GM21515 (cell line): ENCODE results near the gene SRRM3.
A peak's percentile ranks its signal among the peaks of the same experiment; 100 is the strongest.
"Not testable (repeated sequence)": the region's sequence is repeated elsewhere in the genome, so short reads cannot be mapped to it uniquely, and the experiment has no call there.

Experiments used
- ATAC-seq: cut with Tn5 transposase; IDR thresholded peaks from one replicate; pipeline ENCODE4 v1.9.1; 2021; ENCODE audit not compliant: unreplicated experiment

Gene SRRM3

DNA sequence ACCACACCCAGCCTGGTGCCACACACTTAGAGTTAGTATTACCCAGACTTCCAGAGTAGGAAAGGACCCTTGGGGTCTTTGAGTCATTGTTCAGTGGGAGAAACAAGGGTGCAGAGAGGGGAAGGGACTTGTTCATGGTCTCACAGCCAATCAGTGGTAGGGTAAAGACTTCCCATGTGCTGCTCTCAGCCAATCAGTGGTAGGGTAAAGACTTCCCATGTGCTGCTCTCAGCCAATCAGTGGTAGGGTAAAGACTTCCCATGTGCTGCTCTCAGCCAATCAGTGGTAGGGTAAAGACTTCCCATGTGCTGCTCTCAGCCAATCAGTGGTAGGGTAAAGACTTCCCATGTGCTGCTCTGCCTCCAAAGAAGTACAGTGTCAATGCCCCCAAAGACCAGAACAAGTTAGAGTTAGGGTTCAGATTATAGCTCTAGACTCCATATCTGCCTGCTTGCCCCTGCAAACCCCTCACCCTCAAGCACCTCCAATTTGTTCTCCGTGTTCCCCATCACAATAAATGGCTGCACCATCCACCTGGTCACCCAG lies 25.3 kb downstream of the SRRM3 start:
- ATAC-seq = not testable (repeated sequence)

DNA sequence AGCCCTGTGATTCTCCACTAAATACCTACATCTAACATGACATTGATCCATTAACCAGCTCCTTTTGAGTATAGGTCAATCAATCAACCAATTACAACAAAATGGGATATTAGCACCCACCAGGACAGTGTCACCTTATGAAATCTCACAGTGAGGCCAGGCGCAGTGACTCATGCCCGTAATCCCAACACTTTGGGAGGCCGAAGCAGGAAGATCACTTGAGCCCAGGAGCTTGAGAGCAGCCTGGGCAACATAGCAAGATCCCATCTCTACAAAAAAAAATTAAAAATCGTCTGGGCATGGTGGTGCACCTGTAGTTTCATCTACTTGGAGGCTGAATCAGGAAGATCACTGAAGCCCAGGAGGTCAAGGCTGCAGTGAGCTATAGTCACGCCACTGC lies 28.5 kb downstream of the SRRM3 start:
- ATAC-seq = no peak

DNA sequence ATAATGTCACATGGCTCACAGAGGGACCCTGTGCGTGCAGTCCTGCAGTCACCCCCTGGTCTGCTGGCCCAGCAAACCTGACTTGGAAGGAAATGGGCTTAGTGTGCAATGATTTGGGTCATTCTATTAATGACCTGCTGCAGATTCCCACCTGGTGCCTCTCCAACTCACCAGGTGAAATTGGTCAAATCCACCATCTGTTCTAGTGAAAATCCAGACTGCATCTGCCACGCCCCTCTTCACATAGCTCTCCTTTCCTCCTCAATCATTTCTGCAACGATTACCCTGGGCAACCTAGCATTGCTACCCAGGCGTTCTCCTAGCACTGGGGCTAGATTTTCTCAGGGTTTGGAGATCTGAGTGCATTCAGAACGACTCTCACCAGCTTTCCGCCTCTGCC lies 29.4 kb downstream of the SRRM3 start:
- ATAC-seq = no peak

DNA sequence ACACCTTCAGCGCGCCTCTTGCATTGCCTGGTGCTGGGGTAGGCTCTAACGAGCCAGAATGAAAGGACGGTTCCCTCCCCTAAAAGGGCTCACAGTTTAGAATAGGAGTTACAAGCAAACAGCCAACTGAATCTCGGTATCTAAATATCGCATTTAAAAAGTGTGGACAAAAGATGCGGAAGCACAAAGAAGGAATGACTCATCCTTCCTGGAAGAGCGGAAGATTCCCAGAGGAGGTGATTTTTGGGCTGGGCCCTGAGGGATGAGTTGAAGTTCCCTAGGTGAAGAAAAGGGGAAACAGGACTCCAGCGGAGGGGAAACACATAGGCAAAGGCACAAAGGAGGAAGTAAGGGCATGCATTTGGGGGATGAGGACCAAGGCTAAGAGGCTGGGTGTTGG lies 29.9 kb downstream of the SRRM3 start:
- no peak for ATAC-seq

DNA sequence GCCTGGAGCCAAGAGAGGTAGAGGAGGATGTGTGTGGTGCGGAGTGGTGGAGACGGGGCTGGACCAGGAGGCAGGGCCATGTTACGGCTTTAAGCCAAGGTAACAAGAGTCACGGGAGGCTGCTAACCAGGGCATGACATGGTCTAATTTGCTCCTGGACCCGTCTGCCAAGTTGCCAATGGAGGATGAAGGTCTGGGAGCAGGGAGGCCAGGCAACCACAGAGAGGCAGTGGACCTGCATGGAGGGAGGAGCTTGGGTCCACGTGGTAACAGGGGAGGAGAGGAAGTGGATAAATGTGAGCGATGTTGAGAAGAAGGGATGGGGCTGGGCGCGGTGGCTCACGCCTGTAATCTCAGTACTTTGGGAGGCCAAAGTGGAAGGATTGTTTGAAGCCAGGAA lies 31.0 kb downstream of the SRRM3 start:
- ATAC-seq = no peak

DNA sequence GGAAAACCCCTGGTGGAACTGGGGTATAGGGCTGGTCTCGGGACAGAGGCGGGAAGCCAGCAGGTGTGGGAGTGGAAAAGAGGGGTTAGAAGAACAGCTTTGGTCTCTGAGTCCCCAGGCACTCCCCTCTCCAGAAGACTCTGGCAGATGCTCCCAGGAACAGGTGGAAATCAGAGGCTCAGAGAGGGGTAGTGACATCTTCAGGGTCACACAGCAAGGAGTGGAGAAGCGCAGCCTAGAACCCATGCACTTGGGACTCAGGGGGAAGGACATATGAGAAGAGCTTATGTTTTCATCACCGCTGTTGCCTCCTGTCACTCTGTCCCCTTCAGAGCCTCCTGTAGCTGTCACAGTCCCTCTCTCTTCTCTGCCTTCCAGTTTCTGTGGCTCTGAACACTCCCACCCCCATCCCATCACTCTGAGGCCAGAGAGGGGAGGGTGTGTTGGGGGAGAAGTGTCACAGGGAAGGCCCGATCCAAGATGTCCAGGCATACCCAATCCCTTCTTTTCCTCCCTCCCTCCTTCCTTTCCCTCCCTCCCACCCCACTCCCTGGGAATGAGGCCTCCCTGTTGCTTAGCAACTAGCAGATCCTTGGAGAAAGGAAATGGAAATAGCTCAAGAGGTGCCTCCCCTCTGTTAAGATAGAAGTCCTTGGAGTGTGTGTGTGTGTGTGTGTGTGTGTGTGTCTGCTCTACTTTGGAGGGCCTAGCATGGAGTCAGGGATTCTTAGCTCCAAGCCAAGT lies 32.0 kb downstream of the SRRM3 start:
- no peak for ATAC-seq

DNA sequence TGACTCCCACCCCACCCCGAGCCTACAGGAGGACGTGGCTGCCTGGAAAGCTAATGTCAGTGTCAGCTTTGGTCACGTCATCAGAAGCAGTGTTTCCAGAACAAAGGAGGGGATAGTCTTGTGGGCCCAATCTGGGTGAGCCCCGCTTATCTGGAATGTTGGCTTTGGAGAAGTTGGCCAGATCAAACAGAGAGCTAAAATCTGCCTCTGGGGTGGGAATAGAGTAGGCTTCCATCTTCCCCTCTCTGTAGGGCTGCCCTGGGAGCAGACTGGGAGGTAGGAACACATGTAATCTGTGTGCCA lies 32.5 kb downstream of the SRRM3 start:
- ATAC-seq = no peak

DNA sequence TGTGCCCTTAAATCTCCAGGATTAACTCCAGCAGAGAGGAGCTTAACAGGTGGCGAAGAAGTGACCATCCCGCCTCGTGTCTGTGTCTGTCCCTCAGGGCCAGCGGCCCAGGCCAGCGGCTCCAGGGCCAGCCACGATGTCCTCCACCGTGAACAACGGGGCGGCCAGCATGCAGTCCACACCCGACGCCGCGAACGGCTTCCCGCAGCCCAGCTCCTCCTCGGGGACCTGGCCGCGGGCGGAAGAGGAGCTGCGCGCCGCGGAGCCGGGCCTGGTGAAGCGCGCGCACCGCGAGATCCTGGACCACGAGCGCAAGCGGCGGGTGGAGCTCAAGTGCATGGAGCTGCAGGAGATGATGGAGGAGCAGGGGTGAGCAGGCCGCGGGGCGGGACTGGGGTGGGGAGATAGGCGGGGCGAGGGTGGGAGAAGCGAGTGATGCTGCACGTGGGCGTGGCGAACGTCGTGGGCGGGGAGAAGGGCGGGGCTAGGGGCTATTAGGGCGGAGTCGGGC lies 33.3 kb downstream of the SRRM3 start:
- ATAC-seq = peak; percentile 68

DNA sequence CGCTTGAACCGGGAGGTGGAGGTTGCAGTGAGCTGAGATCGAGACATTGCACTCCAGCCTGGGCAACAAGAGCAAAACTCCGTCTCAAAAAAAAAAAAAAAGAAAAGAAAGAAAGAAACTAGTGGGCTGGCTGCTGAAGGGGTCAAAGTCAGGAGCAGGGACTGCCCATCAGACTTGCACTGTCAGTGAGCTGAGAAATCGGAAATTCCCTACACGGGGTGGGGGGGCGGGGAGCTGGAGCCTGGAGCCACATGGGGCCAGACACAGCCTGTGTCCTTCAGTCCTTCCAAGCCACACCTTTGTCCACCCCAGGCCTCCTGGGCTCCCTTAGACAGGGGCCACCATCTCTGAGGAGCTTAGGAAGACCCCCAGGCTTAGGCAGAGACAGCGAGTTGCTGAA lies 34.5 kb downstream of the SRRM3 start:
- no peak for ATAC-seq

DNA sequence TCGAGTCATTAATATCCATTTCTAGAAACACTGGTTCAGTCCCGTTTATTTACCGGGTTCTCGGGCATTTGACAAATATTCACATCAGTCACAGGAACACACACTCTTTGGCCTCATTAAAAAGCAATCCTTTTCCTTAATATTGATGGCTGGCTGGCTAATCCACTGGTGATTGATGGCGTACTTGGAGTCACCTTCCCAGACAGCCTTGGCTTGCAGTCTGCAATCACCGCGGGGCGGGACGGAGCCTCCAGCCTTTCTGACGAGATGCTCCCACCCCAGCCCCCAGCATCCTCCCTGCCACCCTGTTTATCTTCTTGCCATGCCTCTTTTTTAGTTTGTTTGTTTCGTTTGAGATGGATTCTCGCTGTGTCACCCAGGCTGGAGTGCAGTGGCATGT lies 36.6 kb downstream of the SRRM3 start:
- ATAC-seq = no peak

DNA sequence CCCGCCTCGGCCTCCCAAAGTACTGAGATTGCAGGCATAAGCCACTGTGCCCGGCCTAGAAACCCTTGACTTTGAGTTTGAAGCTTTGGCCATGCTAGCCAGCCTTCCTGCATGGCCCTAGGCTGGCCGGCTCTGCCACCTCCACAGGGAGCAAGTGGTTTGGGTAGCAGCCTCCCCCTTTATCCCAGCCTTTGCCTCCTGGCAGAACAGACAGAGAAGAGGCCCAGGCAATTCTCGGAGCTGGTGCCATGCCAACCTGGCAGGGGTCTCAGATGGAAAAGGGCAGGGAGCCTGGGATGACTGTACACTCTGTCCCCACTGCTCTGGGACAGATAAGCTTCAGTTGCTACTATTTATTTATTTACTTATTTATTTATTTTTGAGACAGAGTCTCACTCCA lies 39.4 kb downstream of the SRRM3 start:
- ATAC-seq = no peak

DNA sequence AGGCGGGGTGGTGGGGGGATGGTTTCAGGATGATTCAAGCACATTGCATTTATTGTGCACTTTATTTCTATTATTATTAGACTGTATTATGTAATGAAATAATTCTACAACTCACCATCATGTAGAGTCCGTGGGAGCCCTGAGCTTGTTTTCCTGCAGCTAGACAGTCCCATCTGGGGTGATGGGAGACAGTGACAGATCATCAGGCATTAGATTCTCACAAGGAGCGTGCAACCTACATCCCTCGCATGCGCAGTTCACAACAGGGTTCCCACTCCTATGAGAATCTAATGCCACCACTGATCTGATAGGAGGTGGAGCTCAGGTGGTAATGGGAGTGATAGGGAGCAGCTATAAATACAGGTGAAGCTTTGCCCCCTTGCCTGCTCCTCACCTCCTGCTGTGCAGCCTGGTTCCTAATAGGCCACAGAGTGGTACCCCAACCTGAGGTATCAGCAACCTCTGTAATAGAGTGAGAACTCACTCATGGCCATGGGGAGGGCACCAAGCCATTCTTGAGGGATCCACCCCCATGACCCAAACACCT lies 40.9 kb downstream of the SRRM3 start:
- not testable (repeated sequence) for ATAC-seq

DNA sequence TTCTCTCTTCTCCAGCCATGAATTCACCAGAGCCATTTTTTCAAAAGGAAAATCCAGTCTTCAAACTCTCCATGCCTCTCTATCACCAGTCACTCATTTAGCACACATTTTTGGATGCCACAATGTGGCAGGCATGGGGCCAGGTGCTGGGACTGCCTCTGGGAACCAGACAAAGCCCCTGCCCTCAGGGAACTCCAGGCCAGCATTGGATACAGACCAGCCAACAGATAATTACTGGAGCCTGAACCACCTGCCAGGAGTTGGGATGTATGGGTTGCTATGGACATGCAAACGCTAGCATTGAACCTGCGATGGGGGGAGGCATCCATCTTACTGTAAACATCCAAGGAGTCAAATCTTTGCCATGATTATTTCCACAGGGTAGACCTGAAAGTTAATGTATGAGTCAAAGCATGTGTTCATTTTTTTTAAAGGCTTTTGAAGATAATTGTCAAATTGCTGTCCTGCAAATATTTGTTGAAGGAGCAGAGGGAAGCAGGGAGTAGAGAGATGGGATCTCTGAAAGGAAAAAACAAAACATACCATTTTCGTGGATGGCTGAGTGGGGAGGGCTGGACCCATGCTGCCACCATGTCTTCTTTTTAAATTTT lies 43.2 kb downstream of the SRRM3 start:
- no peak for ATAC-seq

DNA sequence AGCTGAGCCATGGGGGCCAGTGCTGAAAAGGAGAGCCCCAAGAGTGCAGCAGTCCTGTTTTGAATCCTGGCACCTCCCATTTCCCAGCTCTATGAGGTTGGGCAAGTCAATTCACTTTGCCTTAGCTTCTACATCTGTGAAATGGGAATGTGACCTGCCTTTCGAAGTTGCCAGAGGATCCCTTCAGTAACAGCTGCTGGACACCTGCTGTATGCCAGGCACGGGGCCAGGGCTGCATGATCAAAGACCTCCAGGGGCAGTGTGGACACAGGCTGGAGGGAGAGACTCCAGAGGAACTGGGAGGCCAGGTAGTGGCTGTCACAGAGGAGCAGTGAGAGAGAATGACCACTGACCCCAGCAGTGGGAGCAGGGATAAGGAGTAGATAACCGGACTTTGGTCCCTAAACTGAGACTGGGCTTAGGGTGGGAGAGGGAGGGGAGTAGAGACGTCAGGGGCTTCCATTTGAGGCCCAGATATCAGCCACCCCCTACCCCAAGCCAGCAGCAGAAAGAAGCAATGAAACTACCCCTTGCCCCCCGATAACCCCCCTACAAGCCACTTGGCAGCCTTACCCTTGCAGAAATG lies 45.2 kb downstream of the SRRM3 start:
- ATAC-seq = no peak

DNA sequence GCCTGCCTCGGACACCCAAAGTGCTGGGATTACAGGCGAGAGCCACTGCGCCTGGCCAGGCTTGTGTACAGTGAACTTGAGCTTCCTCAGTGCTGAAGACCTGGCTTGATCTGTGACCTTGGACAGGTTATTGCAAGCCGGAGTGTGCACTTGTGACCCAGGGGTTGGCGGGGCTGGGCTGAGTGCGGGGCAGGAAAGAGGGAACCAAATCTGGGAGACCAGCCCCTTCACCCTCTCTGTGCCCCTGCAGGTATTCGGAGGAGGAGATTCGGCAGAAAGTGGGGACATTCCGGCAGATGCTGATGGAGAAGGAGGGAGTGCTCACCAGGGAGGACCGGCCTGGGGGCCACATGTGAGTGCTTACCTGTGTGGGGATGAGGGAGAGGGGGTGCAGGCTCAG lies 46.2 kb downstream of the SRRM3 start:
- ATAC-seq = no peak

DNA sequence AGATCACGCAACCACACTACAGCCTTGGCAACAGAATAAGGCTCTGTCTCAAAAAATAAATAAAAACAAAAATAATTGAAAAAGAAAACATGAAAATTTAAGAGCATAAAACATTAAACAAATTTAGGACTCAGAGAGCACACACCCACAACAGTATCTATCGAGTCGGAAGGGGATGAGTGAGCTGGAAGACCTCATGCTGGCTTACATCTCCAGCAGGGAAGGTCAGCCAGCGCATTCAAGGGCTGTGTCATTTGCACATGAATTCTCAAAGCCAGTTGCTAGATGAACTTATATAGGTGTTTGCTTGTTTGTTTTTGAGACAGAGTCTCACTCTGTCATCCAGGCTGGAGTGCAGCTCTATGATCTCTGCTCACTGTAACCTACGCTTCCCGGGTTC lies 50.3 kb downstream of the SRRM3 start:
- no peak for ATAC-seq

DNA sequence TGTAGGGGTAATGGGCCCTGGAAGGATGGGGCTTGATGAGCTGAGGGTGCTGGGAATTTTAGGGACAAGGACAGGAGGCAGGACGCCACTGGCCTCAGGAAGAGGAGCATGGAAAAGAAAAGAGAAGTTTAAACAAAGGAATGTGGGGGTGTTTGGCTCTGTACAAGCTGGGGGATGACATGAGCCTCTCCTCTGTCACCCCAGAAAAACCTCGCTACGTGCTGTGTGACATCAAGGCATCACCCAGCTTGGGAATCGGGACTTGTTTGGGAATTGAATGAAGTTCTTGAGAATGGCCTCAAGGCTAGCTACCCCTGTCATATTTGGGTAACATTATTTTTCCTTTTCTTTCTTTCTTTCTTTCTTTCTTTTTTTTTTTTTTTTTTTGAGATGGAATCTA lies 53.1 kb downstream of the SRRM3 start:
- ATAC-seq = no peak

DNA sequence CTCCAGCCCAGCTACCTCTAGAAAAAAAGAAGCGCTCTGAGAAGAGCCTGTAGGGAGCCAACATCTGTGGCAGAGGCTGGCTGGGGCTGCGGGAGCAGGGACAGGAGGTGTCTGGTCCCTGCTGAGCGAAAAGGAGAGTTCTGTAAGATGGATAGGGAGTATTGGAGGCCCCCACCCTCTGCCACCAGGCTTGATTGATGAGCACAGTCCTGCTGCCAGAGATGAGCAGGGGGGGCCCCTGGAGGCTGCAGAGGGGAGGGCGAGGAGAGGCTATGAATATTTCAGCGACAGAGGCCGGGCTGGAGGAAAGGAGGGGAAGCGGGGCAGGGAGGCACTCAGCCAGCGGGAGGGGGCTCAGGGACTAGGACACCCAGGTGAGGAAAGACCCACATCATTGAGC lies 56.3 kb downstream of the SRRM3 start:
- no peak for ATAC-seq

DNA sequence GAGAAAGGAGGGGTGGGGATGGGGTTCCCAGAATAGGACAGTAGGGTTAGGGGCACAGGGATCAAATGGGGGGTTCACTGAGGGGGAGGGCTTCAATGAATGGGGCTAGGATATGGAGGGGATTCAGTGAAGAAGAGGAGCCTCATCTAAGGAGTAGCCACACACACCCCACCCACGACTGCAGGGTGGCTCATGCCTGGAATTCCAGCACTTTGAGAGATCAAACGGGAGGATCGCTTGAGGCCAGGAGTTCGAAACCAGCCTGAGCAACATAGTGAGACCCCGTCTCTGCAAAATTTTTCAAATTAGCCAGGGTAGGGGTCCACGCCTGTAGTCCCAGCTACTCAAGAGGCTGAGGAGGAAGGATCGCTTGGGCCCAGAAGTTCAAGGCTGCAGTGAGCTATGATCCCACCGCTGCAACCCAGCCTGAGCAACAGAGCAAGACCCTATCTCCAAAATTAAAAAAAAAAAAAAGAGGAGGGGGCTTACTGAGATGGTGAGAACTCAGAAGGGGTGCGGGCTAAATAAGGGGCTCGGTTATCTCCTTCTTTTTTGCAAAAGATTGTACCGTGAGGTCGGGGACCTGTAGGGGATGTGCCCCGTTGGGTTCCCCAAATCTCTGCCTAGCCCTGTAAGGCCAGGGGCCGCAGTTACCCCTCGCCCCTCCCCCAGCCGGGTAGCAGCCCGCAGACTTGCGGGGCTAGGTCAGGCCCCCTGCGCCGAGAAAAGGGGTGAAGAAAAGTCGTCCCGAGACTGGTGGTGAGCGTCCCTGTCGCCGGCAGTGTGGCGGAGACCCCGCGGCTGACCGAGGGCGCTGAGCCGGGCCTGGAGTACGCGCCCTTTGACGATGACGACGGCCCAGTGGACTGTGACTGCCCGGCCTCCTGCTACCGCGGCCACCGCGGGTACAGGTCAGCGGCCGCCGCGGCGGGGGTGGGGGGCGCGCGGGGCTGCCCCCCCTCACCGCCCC lies 57.7 kb downstream of the SRRM3 start:
- ATAC-seq = no peak

DNA sequence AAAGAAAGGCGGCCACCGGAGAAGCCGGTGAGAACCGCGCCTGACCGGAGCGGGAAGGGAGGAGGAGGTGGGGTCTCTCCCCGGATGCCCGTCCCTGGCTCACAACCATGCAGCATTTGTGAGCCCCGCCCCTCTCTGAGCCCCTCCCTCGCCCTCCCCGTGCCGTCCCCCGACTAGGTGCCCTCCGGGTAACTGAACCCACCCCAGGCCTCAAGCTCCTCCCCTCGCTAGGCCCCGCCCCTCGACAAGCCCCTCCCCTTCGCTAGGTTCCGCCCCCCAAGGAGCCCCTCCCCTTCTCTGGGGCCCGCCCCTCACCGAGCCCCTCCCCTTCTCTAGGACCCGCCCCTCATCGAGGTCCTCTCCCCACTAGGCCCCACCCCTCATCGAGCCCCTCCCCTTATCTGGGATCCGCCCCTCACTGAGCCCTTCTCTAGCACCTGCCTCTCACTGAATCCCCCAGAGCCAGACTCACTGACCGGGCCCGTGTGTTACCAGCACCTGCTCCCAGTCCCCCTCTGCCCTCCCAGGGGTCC lies 58.5 kb downstream of the SRRM3 start:
- no peak for ATAC-seq

DNA sequence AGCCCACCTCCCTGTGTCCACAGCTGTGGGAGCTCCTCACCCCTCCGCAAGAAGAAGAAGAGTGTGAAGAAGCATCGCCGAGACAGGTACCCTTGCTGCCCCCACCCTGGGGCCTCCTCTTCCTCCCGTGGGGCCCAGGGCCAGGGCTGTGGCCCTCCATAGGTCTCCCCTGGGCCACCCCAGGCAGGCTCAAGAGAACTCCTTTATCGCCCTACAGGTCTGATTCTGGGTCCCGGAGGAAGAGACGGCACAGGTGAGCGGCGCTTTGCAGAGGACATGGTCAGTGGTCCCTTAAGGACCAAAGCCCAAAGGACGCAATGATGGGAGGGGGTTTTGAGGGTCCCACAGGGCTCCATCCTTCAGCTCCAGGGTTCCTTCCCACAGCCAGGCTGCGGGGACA lies 59.6 kb downstream of the SRRM3 start:
- no peak for ATAC-seq
